ENCODE results near the gene PKD2.

- TF ChIP-seq, protein P1, sequence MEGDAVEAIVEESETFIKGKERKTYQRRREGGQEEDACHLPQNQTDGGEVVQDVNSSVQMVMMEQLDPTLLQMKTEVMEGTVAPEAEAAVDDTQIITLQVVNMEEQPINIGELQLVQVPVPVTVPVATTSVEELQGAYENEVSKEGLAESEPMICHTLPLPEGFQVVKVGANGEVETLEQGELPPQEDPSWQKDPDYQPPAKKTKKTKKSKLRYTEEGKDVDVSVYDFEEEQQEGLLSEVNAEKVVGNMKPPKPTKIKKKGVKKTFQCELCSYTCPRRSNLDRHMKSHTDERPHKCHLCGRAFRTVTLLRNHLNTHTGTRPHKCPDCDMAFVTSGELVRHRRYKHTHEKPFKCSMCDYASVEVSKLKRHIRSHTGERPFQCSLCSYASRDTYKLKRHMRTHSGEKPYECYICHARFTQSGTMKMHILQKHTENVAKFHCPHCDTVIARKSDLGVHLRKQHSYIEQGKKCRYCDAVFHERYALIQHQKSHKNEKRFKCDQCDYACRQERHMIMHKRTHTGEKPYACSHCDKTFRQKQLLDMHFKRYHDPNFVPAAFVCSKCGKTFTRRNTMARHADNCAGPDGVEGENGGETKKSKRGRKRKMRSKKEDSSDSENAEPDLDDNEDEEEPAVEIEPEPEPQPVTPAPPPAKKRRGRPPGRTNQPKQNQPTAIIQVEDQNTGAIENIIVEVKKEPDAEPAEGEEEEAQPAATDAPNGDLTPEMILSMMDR (conservative IDR thresholded peaks at IDR 0.05 in 1 of 2, IDR thresholded peaks at IDR 0.05 in 1 of 2; ENCODE audit: low read depth in 1 of 2, low read length in 2 of 2), result peak; percentile 77 to 82
- TF ChIP-seq EZH2 (IDR thresholded peaks at IDR 0.05; ENCODE audit: low read length, missing control alignments), result no peak
Measured at GRCh38 chr4:87973283-87974169, 33.9 kb upstream of the PKD2 start.

Measured in fibroblast of lung (primary cell).